ENCODE data around the gene ABHD12B.

- no peak for TF ChIP-seq CTCF (conservative IDR thresholded peaks at IDR 0.05 in 1 of 2, IDR thresholded peaks at IDR 0.05 in 1 of 2; ENCODE audit: low read depth in 1 of 2, low read length in 2 of 2)
- TF ChIP-seq EZH2 (IDR thresholded peaks at IDR 0.05; ENCODE audit: low read length, missing control alignments), result no peak
Measured at GRCh38 chr14:50871914-50872732, at the start of gene ABHD12B.

Data from fibroblast of lung (primary cell).